KBM-7 (cell line): ENCODE data around the gene NPC1.
"Not testable (repeated sequence)": the region's sequence is repeated elsewhere in the genome, so short reads cannot be mapped to it uniquely, and the experiment has no call there.

ENCODE experiments used
- DNase-seq: peaks from one replicate; pipeline ENCODE4 v3.0.0-alpha.2; 2015
- in situ Hi-C: fragments of 300-500 bp; cut with MboI; formaldehyde crosslinking; loops from 2 replicates; pipeline ENCODE4 v1.14.3; 2020; ENCODE audit warnings: low sequenced_read_pairs, low pct_unique_long_range_greater_than_20kb, mixed read lengths

The NPC1 gene

DNA sequence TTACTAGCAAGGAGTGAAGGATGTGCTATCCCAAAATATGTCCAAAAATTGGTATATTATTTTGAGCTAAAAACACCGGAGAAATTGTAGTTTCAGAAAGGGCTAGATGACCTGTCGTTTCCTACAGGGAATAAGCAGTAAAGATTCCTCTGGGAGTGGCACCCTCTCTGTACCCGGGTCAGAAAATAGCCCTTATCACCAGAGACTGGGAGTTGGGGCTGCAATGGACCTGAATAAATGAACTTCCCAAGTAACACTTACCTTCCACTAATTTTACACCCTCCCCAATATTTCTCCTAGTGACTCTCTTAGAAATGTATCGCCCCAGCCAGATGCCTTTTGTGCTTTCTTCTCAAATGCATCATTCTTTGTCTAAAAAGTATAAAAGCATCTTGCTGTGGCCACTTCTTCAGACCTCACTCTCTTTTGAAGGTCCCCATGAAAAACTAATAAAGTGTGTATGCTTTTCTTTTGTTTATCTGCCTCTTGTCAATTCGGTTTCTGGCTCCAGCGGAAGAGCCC is 83.7 kb downstream of the NPC1 start:
- DNase-seq, result no peak
- in situ Hi-C loops, result no loop called here

DNA sequence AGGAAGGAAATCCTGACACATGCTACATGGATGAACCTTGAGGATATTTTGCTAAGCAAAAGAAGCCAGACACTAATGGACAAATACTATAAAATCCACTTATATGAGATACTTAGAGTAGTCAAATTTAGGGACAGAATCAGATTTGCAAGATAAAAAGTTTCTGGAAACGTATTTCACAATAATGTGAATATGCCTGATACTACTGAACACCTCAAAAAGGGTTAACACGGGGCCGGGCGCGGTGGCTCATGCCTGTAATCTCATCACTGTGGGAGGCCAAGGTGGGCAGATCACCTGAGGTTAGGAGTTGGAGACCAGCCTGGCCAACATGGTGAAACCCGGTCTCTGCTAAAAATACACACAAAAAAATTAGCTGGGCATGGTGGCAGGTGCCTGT is 84.7 kb downstream of the NPC1 start:
- in situ Hi-C loops, result no loop called here
- DNase-seq, result no peak

DNA sequence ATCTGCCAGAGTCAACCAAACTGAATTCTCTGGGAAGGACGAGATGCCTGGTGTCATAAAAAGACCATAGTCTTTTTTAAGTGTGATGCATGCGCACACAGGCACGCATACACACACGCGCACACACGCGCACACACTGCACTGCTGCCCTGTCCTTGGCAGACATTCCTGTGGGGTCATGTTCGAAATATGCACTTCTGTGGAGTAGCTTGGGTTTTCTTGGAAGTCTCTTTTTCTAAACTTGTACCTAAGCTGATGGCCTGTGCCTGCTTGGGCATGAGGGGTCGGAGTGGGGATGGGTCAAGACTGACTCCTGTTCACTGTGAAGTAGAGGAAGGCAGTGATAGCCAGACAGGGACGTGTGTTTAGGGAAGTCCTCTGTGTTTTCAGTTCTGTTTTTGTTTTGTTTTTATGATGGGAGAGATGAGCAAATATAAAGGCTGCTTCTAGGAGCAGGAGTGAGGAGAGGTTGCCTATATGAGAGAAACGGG is 87.0 kb downstream of the NPC1 start:
- in situ Hi-C loops, result no loop called here
- no peak for DNase-seq

DNA sequence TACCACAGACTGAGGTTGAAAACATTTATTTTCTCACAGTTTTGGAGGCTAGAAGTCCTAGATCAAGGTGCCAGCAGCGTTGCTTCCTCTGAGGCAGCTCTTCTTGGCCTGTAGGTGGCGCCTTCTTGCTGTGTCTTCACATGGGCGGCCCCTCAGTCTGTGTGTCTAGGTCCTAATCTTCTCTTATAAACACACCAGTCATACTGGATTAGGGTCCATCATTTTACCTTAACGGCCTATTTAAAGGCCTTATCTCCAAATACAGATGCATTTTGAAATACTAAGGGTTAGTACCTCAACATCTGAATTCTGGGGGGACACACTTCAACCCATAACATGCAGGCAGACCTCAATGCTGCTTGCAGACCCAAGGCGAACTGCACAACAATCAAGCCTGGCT is 87.4 kb downstream of the NPC1 start:
- DNase-seq, result peak; percentile 79
- in situ Hi-C loops, result no loop called here

DNA sequence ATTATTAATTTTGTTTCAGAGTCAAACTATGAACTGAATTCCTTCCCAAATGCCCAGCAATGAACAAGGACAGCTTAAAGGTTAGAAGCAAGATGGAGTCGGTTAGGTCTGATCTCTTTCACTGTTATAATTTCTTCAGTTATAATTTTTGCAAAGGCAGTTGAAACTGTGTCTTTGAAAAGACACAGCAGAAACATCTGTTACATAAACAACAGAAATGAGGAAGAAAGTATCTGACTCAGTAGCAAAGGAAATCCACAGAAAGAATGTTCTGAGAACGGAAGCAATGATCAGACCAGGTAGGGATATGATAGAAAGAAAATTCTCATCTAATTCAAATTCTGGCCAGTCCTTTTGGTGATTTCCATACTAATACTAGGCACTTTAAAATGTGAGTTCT is 88.2 kb downstream of the NPC1 start:
- in situ Hi-C loops, result no loop called here
- DNase-seq, result peak; percentile 56

DNA sequence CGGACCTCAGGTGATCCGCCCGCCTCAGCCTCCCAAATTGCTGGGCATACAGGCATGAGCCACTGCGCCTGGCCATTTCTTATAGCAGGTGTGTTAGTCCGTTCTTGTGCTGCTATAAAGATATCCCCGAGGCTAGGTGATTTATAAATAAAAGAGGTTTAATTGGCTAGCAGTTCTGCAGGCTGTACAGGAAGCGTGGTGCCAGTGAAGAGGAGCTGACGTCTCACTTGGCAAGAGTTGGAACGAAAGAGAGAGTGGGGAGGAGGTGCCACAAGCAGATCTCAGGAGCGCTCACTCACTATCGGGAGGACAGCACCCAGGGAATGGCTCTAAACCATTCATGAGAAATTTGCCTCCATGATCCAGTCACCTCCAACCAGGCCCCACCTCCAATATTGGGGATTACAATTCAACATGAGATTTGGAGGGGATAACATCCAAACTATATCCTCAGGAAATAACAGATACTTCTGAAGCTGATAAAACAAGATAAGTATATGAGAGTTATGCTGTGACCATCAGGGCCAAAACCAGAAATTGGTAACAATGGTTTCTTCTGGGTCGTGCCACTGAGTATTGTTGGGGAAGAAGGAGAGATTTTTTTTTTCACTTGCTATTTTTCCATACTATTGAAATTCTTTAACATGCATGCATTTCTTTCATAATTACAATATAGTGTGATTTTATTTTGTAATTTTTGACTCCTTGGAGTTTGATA is 90.4 kb downstream of the NPC1 start:
- no peak for DNase-seq
- in situ Hi-C loops, result no loop called here

DNA sequence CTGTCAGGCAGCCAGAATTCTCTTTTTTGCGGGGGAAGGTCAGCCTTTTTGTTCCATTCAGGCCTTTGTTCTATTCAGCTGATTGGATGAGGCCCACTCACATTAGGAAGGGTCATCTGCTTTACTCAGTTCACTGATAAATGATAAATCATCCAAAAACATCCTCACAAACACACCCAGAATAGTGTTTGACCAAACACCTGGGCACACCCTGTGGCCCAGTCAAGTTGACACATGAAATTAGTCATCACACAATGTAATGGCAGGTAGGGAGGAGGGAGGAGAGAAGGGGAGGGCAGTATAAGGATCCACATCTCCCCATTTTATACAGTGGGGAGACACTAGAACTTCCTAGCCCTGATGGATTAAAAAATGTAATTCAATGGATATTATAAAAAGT is 91.3 kb downstream of the NPC1 start:
- in situ Hi-C loops, result no loop called here
- DNase-seq, result no peak

DNA sequence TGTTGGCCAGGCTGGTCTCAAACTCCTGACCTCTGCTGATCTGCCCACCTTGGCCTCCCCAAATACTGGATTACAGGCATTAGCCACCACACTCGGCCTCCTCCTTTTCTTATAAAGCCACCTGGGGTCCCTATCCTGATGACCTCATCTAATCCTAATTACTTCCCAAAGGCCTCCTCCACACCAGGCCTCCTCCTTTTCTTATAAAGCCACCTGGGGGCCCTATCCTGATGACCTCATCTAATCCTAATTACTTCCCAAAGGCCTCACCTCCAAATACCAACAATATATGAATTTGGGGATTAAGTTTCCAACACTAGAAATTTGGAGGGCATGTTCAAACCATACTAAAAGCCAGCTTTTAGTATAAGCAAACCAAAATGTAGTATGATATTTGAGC is 92.7 kb downstream of the NPC1 start:
- no peak for DNase-seq
- in situ Hi-C loops, result no loop called here

DNA sequence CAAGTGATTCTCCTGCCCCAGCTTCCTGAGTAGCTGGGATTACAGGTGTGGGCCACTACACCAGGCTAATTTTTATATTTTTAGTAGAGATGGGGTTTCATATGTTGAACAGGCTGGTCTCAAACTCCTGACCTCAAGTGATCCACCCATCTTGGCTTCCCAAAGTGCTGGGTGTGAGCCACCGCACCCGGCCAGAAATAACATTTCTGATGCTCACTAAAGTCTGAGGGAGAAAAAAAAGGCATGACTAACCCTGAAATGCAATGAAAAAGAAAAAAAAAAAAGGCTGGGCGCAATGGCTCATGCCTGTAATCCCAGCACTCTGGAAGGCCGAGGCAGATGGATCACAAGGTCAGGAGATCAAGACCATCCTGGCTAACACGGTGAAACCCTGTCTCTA is 96.7 kb downstream of the NPC1 start:
- in situ Hi-C loops, DNase-seq: not testable (repeated sequence)

DNA sequence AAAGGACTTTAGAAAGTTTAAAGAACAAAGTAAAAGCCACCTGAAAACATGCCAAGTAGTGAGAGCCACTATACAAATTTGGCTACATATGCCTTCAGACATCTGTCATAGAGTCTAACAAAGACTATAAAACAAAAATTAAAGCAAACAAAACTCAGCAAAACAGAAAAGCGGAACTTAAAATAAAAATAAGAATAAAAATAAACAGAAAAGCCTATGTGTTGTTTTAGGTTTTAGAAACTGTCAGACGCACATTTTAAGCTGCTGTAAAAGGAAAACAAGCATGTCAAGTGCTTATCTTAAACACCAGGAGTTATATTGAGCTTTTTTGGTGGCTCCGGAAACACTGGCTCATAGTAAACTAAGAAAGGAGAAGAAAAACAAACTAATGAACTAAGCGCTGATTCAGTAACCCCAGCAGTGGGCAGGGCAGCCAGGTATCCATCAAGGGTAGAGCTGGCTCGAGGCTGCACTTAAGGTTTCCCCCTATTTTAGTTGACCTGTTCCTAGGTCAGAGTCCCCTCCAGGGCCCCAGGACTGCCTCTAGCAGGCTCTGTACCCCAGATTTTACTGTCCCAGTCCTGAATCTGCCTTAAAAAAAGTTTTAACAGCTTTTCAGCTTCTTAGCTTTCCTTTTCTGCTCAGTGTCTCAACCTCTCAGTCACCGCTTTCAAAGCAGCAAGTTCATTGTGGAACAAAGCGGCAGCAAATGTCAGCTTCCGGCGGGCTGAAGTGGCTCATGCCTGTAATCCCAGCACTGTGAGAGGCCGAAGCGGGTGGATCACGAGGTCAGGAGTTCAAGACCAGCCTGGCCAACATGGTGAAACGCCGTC is 98.4 kb downstream of the NPC1 start:
- DNase-seq, result peak; percentile 84
- in situ Hi-C loops, result no loop called here

DNA sequence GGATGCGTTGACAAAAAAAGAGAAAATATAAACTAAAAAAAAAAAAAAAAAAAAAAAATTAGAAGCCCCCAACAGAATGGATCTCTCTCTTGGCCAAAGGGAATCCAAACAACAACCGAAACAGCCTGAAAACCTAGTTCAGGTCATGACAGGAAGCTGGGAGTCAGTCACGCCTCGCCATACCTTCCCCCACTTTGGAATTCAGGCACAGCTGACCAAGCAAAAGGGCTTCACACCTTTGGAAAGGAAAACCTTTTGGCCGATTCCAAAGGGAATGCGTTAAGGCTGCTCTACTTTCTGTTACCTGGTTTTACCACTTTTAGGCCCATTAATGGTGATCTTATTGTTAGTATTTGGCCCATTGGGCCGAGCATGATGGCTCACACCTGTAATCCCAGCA is 100.9 kb downstream of the NPC1 start:
- in situ Hi-C loops, result no loop called here

DNA sequence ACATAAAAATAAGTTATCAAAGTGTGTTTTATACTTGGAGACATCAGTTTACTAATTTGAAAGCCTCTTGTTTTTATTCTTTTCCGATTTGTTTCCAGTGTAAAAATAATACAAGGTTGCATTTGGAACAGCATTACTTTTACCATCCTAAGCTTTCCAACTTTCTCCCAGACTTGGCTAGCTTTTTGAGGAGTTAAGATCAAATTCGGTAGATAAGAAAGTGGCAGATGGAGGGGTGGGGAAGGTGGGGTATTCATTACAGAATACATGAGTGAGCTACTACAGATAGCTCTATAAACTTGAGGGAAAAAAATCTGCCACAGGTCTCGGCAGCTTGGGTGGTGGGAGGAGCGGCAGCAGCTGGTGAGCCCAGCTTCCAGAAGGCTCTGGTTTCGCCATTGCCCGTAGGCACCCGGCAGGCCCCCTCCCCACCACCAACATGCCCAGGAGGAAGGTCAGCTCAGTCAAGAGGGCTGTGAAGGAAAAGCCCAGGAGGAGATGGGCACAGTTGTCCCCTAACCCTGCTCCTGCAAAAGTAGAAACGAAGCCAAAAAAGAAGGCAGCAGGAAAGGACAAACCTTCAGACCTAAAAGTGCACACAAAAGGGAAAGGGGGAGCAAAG is 101.6 kb downstream of the NPC1 start:
- in situ Hi-C loops, result no loop called here
- no peak for DNase-seq

More for the DNA sequence above, 100.9 kb downstream of the NPC1 start:
- DNase-seq, result no peak
